22Rv1 (cell line): ENCODE measurements around the gene FSHR.

ENCODE experiments used
- CTCF ChIP-seq: fragments of 450-650 bp; IDR thresholded peaks from 2 replicates; pipeline ENCODE4 v1.5.1; 2017; ENCODE audit warnings: mild to moderate bottlenecking
- ZFX ChIP-seq: fragments of 450-650 bp; IDR thresholded peaks from 2 replicates; pipeline ENCODE4 v1.6.1; 2017; ENCODE audit warnings: antibody characterized with exemption, borderline replicate concordance

- TF ChIP-seq CTCF, result no peak
- TF ChIP-seq ZFX, result no peak
Measured at GRCh38 chr2:49131801-49132200, 22.5 kb downstream of the FSHR start.
